HG02588 (cell line): ENCODE results near the gene ADORA2B.

Experiments used
- ATAC-seq: cut with Tn5 transposase; IDR thresholded peaks from one replicate; pipeline ENCODE4 v1.9.1; 2021; ENCODE audit warnings: mild to moderate bottlenecking, moderate library complexity; ENCODE audit not compliant: unreplicated experiment

The ADORA2B gene

DNA sequence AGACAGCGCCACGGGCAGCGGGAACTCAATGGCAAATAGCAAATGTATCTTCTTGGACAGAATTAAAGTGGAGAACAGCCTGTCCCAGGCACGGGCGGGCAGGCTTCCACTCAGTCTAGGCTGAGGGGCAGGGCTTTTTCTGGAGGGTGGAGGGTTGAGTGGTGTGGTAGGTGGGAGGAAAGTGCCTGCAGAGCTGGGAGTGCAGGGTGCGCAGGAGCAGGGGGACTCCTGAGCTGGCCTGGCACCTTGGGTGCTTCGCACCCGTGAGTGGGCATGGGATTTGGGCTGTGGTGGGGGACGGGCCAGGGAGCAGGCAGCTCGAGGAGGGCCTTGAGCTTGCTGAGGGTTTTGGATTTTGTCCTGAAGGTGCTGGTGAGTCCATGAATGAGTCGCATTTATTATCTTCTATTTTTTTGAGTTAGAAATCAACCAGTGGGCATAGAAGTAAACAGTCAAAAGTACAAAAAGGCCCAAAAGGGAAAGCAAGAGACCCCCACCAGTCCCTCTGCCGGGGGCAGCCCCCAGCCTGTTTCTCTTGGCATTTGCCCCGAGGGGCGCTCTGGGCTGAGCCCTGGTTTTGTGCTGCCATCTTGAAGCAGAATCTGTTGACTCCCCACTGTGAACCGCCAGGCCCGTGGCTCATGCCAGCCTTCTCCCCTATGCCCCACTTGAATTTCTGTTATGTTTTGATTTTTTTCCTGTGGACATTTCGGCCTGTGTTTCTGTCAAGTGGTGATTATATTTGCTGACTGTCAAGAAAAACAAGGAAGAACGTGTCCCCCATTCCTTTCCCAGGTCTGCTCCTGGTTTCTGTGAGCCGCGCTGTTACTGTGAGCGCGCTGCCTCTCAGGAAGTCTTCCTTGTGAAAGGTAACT lies 8.2 kb downstream of the ADORA2B start:
- ATAC-seq = no peak

GRCh38 chr17:15954222-15954621 lies 9.3 kb downstream of the ADORA2B start:
- ATAC-seq = no peak

DNA sequence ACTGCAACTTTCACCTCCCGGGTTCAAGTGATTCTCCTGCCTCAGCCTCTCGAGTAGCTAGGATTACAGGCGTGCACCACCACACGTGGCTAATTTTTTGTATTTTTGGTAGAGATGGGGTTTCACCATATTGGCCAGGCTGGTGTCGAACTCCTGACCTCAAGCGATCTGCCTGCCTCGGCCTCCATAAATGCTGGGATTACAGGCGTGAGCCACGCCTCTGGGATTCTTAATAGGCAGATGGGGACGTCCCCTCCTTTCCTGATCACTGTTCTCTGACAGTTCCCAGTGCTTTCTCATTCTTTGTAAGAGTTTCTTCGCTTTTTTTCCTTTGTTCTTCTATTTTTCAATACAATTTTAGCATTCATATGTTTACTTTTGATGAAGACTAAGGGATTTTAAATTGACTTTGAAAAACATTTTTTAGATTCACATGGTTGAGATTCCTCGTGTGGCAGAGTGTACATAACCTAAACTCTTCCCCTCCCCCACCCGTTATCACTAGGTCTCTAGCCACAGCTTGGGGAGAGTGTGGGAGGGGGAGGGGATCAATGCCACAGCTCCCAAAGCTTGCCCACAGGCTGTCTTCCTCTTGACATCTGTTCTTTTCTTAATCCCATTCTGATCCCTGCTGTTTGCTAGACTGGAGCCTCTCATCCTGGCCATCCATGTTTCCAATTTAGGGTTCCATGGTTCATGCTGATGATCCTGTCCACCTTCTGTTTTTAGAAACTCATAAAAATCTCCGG lies 11.0 kb downstream of the ADORA2B start:
- ATAC-seq = no peak

- no peak for ATAC-seq
These were observed 12.3 kb downstream of the ADORA2B start for GRCh38 chr17:15957206-15957605.

- no peak for ATAC-seq
These were observed 12.8 kb downstream of the ADORA2B start for GRCh38 chr17:15957608-15958307.

DNA sequence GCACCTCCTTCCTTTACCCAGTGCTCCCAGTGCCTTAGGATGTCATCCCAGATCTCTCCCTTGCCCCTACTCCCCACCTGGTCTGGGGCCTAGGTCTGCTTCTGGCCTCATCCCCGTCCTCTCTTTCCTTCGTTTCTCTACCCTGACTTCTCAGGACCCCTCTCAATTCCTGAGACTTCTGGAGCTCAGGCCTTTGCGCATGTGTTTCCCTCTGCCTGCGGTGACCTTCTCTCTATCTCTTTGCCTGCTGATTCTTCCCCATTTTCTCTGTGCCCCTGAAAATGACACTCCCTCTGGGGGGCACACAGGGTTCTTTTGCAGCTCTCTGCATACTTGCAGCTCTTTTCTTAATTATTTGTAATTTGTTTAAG lies 13.5 kb downstream of the ADORA2B start:
- no peak for ATAC-seq

DNA sequence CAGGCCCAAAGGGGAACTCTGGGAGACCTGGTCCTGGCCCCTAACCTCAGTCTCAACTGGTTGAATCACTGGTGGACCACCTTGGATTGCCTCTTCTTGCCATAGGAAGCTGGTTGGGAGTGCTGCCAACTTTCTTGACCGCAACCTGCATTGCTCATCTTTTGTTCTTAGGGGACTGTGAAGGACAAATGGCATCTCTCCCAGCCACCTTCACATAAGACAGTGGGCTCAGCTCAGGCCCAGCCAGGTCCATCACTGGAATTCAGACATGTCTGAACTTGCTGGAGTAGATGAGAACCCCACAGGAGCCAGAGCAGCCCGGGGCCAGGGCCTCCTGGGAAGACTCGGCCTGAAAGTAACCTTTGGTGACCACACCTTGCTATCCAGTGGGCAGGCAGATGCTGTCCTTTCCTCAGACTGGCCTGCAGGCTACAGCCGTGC lies 18.8 kb downstream of the ADORA2B start:
- ATAC-seq = no peak

GRCh38 chr17:15965528-15965927 lies 20.6 kb downstream of the ADORA2B start:
- ATAC-seq = no peak

DNA sequence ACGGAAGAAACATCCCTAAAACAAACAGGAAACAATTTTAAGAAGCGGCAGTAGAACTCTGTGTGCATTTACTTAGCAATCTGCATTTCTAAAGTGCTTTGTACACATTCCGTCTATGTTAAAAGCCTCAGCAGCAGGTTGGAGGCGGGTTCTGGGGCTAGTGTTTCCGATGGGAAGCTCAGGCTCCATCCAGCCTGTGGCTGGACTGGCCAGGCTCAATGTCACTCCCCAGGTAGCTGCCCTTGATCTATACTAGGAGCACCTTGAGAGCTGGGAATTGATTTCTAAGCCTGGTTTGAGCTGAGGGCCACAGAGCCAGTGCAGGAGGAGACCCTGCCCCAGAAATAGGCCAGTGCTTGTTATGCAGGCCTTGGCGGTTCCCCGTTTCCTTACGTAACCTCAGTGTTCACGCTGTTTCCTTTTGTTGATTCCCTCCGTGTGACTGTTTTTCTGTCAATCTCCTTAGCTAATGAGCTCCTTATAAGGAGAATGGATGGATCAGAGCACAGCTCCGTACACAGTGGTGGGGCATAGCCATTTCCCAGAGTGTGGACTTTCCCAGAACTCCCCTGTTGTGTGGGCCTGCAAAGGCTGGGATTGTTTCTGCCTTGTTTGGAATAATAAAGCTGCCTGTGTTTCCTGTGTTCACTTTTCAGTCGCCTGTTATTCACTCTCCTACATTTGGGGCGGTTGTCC lies 21.4 kb downstream of the ADORA2B start:
- ATAC-seq = no peak

DNA sequence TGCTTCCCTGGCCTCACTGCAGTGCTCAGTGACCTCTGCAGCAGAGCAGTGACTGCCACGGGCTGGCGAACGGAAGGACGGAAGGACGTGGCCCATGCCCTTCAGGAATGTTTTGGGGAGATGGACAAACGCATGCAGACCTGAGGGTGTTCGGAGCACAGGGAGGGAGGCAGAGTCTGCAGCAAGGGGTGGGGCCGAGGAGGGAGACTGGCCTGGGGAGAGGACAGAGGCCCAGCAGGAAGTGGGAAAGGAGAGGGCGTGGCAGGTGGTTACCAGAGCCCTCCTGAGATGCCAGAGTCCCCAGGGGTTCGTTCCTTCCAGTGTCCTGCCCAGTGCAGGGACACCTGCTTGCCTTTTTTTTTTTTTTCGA lies 21.9 kb downstream of the ADORA2B start:
- ATAC-seq = no peak

DNA sequence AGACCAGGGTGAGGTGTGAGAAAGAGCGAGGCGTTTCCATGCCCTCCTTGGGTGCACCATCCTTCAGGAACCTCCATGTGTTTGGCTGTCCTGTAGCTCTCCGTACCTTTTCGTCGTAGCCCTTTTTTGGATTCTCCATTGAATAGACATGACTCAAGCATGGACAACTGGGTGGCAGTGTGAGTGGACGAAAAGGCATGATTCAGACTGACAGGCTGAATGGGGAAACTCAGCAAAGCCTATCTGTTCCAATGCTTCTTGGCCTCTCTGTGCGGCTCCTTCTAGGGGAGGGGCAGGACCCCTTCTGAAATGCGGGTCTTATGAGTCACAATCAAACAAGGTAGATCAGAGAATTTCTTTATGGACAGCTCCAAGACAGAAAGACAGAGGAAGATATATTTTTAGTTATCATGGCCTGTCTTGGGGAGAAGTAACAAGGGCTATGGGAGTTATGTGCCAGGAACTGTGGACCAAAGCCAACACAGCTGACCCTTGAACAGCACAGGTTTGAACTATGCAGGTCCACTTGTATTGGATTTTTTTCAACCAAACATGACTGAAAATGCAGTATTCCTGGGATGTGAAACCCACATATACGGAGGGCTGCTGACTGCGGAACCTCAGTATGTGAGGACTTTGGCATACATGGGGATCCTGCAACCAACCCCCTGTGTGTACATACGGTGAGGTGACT lies 22.9 kb downstream of the ADORA2B start:
- ATAC-seq = no peak

- ATAC-seq = no peak
These were observed 24.5 kb downstream of the ADORA2B start for GRCh38 chr17:15969463-15969862.

- no peak for ATAC-seq
These were observed 25.6 kb downstream of the ADORA2B start for GRCh38 chr17:15970500-15970899.

DNA sequence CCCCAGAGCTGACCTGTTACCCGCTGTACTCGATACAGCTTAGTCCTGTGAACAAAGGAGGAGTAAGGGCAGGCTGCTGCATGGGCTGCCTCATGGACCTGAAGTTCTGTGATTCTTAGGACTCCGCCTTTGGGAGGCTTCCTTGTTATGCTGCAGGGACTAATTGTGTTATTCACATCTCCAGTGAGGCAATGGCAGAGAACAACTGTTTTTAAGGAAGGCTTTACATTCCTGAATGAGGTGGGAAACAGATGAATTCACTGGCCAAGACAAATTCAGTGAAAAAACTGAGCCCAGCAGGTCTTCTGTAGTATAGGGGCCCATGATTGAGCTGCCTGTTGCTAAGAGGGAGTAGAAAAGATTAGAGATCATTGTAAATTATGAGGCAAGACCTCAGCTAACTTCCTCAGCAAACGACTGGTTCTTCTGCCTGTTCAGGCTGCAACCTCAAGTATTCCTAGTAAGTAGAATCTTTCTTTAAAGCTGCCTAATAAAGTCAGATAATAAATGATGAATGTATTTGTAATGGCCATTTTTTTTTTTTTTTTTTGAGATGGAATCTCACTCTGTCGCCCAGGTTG lies 26.3 kb downstream of the ADORA2B start:
- ATAC-seq = no peak

DNA sequence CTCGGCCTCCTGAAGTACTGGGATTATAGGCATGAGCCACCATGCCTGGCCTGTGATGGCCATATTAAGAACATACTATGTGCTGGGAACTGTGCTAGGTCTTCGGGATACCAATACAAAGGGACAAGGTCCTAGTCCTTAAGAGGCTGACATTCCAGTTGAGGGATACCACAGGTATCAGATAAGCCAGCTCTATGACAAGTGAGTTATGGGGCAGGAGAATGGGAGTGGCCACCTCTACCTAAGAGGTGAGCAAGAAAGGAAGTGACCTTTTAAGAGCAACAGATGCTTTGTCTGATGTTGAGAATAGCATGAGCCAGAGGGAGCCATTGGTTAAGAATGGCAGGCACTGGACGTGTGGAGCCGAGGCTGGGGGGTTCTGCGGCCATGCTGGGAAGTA lies 27.0 kb downstream of the ADORA2B start:
- no peak for ATAC-seq

DNA sequence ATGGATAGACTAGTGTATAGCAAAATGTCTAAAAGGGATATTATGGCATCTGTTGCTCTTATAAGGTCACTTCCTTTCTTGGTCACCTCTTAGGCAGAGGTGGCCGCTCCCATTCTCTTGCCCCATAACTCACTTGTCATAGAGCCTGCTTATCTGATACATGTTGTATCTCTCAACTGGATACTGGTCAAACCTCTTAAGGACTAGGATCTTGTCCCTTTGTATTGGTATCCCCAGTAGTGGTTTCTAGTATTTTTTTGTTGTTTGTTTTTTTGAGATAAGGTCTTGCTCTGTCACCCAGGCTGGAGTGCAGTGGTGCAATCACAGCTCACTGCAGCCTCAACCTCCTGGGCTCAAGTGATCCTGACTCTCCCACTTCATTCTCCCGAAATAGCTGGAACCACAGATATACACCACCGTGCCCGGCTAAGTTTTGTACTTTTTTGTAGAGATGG lies 27.6 kb downstream of the ADORA2B start:
- ATAC-seq = no peak

DNA sequence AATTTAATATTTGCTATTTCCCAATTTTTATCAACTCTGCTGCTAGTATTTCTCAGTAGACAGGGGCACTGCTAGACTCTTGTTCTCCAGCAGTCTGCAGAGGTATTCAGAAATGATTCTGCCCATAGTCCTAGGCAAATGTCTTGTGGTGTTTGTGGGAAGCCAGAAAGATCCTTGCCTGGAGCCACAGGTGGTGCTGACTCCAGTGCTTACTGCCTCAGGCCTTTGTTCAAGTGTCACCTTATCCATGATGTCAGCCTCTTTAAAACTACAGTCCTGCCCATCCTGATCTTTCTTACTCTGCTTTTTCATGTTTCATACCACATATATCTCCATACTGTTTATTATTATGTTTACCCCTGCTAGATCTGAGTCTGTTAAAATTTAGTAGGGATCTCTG lies 28.1 kb downstream of the ADORA2B start:
- ATAC-seq = no peak

DNA sequence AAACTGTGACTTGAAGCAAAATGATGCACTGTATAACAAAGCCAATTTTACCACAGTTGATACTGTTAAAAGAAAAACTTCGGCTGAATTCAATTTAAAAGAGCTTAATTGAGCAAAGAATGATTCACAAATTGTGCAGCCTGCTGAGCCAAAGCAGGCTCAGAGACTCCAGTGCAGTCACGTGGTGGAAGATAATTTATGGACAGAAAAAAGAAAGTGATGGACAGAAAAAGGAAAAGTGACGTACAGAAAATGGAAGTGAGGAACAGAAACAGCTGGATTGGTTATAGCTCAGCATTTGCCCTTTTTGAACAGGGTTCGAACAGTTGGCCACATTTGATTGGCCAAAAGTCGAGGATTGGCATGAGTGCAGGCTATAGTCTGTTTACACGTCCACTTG lies 28.9 kb downstream of the ADORA2B start:
- no peak for ATAC-seq

- ATAC-seq = no peak
These were observed 33.0 kb downstream of the ADORA2B start for GRCh38 chr17:15977894-15978293.

DNA sequence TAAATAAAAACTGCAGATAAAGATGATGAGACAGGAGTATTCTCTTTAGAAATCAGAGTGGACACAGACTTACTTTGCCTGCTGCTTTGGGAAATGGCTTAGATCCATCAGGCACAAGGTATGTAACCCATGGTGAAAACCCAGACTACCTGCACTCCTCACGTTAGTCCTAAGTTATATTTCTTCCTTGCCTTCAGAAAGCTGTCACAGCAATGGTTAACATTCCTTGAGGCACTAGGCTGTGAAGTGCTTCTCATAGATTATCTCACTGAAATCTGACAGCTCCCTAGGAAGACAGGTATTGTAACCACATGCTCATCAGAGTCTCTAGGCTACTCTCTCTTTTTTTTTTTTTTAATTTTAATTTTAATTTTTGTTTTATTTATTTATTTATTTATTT lies 33.7 kb downstream of the ADORA2B start:
- no peak for ATAC-seq
